Measurements from ENCODE around the gene FGF14.

DNA sequence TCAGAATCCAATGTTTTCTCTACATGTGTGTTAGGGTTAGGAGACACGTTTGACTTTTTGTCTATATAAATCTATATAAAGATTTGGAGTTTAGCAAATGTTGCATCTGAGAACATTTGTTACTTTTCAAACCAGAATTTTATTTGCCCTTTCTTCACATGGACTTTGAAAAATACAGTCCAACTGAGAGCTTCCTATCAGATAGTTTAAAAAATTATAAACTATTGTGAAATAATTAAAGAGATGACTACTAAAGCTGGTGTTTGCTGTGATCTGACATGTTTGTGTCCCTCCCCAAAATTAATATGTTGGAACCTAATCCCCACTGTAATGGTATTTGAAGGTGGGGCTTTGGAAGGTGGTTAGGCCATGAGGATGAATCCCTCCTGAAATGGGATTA is 652.3 kb downstream of the FGF14 start:
- TF ChIP-seq, protein P1, sequence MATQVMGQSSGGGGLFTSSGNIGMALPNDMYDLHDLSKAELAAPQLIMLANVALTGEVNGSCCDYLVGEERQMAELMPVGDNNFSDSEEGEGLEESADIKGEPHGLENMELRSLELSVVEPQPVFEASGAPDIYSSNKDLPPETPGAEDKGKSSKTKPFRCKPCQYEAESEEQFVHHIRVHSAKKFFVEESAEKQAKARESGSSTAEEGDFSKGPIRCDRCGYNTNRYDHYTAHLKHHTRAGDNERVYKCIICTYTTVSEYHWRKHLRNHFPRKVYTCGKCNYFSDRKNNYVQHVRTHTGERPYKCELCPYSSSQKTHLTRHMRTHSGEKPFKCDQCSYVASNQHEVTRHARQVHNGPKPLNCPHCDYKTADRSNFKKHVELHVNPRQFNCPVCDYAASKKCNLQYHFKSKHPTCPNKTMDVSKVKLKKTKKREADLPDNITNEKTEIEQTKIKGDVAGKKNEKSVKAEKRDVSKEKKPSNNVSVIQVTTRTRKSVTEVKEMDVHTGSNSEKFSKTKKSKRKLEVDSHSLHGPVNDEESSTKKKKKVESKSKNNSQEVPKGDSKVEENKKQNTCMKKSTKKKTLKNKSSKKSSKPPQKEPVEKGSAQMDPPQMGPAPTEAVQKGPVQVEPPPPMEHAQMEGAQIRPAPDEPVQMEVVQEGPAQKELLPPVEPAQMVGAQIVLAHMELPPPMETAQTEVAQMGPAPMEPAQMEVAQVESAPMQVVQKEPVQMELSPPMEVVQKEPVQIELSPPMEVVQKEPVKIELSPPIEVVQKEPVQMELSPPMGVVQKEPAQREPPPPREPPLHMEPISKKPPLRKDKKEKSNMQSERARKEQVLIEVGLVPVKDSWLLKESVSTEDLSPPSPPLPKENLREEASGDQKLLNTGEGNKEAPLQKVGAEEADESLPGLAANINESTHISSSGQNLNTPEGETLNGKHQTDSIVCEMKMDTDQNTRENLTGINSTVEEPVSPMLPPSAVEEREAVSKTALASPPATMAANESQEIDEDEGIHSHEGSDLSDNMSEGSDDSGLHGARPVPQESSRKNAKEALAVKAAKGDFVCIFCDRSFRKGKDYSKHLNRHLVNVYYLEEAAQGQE (IDR thresholded peaks at IDR 0.05; ENCODE audit: unreplicated experiment), result no peak
- TF ChIP-seq, protein P2, sequence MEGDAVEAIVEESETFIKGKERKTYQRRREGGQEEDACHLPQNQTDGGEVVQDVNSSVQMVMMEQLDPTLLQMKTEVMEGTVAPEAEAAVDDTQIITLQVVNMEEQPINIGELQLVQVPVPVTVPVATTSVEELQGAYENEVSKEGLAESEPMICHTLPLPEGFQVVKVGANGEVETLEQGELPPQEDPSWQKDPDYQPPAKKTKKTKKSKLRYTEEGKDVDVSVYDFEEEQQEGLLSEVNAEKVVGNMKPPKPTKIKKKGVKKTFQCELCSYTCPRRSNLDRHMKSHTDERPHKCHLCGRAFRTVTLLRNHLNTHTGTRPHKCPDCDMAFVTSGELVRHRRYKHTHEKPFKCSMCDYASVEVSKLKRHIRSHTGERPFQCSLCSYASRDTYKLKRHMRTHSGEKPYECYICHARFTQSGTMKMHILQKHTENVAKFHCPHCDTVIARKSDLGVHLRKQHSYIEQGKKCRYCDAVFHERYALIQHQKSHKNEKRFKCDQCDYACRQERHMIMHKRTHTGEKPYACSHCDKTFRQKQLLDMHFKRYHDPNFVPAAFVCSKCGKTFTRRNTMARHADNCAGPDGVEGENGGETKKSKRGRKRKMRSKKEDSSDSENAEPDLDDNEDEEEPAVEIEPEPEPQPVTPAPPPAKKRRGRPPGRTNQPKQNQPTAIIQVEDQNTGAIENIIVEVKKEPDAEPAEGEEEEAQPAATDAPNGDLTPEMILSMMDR (conservative IDR thresholded peaks at IDR 0.05; ENCODE audit: low read depth in 2 of 2), result no peak
- TF ChIP-seq JUNB (IDR thresholded peaks at IDR 0.05; ENCODE audit: unreplicated experiment) (no peak), POLR2AphosphoS5 (IDR thresholded peaks at IDR 0.05; ENCODE audit: low read depth) (no peak), EZH2 (IDR thresholded peaks at IDR 0.05; ENCODE audit: low read depth, unreplicated experiment) (no peak), EZH2phosphoT487 (IDR thresholded peaks at IDR 0.05; ENCODE audit: unreplicated experiment) (no peak), CREB1 (CRISPR knock-in tag; IDR thresholded peaks at IDR 0.05; ENCODE audit: low read depth) (no peak), ZNF331 (CRISPR knock-in tag; IDR thresholded peaks at IDR 0.05; ENCODE audit: low read depth) (no peak), ZNF114 (CRISPR knock-in tag; IDR thresholded peaks at IDR 0.05) (no peak), STAT1 (IDR thresholded peaks at IDR 0.05; ENCODE audit: unreplicated experiment) (no peak), NANOG (IDR thresholded peaks at IDR 0.05; ENCODE audit: borderline replicate concordance) (no peak)
- TF ChIP-seq, protein P3, sequence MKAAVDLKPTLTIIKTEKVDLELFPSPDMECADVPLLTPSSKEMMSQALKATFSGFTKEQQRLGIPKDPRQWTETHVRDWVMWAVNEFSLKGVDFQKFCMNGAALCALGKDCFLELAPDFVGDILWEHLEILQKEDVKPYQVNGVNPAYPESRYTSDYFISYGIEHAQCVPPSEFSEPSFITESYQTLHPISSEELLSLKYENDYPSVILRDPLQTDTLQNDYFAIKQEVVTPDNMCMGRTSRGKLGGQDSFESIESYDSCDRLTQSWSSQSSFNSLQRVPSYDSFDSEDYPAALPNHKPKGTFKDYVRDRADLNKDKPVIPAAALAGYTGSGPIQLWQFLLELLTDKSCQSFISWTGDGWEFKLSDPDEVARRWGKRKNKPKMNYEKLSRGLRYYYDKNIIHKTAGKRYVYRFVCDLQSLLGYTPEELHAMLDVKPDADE (IDR thresholded peaks at IDR 0.05), result no peak
- TF ChIP-seq, protein P4, sequence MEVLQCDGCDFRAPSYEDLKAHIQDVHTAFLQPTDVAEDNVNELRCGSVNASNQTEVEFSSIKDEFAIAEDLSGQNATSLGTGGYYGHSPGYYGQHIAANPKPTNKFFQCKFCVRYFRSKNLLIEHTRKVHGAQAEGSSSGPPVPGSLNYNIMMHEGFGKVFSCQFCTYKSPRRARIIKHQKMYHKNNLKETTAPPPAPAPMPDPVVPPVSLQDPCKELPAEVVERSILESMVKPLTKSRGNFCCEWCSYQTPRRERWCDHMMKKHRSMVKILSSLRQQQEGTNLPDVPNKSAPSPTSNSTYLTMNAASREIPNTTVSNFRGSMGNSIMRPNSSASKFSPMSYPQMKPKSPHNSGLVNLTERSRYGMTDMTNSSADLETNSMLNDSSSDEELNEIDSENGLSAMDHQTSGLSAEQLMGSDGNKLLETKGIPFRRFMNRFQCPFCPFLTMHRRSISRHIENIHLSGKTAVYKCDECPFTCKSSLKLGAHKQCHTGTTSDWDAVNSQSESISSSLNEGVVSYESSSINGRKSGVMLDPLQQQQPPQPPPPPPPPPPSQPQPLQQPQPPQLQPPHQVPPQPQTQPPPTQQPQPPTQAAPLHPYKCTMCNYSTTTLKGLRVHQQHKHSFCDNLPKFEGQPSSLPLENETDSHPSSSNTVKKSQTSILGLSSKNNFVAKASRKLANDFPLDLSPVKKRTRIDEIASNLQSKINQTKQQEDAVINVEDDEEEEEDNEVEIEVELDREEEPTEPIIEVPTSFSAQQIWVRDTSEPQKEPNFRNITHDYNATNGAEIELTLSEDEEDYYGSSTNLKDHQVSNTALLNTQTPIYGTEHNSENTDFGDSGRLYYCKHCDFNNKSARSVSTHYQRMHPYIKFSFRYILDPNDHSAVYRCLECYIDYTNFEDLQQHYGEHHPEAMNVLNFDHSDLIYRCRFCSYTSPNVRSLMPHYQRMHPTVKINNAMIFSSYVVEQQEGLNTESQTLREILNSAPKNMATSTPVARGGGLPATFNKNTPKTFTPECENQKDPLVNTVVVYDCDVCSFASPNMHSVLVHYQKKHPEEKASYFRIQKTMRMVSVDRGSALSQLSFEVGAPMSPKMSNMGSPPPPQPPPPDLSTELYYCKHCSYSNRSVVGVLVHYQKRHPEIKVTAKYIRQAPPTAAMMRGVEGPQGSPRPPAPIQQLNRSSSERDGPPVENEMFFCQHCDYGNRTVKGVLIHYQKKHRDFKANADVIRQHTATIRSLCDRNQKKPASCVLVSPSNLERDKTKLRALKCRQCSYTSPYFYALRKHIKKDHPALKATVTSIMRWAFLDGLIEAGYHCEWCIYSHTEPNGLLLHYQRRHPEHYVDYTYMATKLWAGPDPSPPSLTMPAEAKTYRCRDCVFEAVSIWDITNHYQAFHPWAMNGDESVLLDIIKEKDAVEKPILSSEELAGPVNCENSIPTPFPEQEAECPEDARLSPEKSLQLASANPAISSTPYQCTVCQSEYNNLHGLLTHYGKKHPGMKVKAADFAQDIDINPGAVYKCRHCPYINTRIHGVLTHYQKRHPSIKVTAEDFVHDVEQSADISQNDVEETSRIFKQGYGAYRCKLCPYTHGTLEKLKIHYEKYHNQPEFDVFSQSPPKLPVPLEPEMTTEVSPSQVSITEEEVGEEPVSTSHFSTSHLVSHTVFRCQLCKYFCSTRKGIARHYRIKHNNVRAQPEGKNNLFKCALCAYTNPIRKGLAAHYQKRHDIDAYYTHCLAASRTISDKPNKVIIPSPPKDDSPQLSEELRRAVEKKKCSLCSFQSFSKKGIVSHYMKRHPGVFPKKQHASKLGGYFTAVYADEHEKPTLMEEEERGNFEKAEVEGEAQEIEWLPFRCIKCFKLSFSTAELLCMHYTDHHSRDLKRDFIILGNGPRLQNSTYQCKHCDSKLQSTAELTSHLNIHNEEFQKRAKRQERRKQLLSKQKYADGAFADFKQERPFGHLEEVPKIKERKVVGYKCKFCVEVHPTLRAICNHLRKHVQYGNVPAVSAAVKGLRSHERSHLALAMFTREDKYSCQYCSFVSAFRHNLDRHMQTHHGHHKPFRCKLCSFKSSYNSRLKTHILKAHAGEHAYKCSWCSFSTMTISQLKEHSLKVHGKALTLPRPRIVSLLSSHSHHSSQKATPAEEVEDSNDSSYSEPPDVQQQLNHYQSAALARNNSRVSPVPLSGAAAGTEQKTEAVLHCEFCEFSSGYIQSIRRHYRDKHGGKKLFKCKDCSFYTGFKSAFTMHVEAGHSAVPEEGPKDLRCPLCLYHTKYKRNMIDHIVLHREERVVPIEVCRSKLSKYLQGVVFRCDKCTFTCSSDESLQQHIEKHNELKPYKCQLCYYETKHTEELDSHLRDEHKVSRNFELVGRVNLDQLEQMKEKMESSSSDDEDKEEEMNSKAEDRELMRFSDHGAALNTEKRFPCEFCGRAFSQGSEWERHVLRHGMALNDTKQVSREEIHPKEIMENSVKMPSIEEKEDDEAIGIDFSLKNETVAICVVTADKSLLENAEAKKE (CRISPR knock-in tag; IDR thresholded peaks at IDR 0.05), result no peak

Data from GM23338 (cell line).